ENCODE data around the gene OR10A2. TPM values are rescaled to one million over a fixed set of nuclear protein-coding genes. Genes with fewer than 3 reads are reported as not detected.

Gene OR10A2
- polyA plus RNA-seq, 1 donor from 2014 or later = not detected

GRCh38 chr11:6894097-6894496 lies 31.2 kb downstream of the OR10A2 start:
- no peak overlapping the region for H2AFZ ChIP-seq (ENCODE audit: low read depth, low read length)

GRCh38 chr11:6895010-6895409 lies 32.2 kb downstream of the OR10A2 start:
- Histone ChIP-seq H3K27me3 (ENCODE audit: insufficient read depth, low read depth, low read length) (no peaks in the 10 kb centered on the region), H3K27ac (ENCODE audit: low read length) (no peak overlapping the region), H3K4me3 (ENCODE audit: low read length) (no peak overlapping the region), H3K9me2 (ENCODE audit: insufficient read depth, low read length) (no peaks in the 10 kb centered on the region), H3K36me3 (ENCODE audit: insufficient read depth, low read length) (no peaks in the 10 kb centered on the region), H3K79me2 (replicated peaks; ENCODE audit: insufficient read depth, low read length) (no peaks in the 10 kb centered on the region), H4K20me1 (ENCODE audit: insufficient read depth) (no peaks in the 10 kb centered on the region), H3K4me2 (ENCODE audit: low read length) (no peak overlapping the region), H3F3A (ENCODE audit: insufficient read depth, low read length, poor library complexity, severe bottlenecking) (no peaks in the 10 kb centered on the region), H2AFZ (ENCODE audit: low read depth, low read length) (no peak overlapping the region), H3K9me3 (ENCODE audit: low read length) (no peaks in the 10 kb centered on the region), H3K9ac (ENCODE audit: low read length) (no peak overlapping the region)
- TF ChIP-seq MXI1 (conservative IDR thresholded peaks at IDR 0.05; ENCODE audit: poor library complexity, severe bottlenecking) (no peak), POLR2AphosphoS5 (IDR thresholded peaks at IDR 0.05) (no peak), EZH2 (IDR thresholded peaks at IDR 0.05; ENCODE audit: borderline replicate concordance, insufficient read depth, low read length, poor library complexity, severe bottlenecking) (no peak), EP300 (conservative IDR thresholded peaks at IDR 0.05; ENCODE audit: poor library complexity, severe bottlenecking) (no peak), SMC3 (conservative IDR thresholded peaks at IDR 0.05; ENCODE audit: poor library complexity) (no peak), TAF1 (IDR thresholded peaks at IDR 0.05; ENCODE audit: low read depth) (no peak), RAD21 (conservative IDR thresholded peaks at IDR 0.05) (no peak)
- TF ChIP-seq, protein P1, sequence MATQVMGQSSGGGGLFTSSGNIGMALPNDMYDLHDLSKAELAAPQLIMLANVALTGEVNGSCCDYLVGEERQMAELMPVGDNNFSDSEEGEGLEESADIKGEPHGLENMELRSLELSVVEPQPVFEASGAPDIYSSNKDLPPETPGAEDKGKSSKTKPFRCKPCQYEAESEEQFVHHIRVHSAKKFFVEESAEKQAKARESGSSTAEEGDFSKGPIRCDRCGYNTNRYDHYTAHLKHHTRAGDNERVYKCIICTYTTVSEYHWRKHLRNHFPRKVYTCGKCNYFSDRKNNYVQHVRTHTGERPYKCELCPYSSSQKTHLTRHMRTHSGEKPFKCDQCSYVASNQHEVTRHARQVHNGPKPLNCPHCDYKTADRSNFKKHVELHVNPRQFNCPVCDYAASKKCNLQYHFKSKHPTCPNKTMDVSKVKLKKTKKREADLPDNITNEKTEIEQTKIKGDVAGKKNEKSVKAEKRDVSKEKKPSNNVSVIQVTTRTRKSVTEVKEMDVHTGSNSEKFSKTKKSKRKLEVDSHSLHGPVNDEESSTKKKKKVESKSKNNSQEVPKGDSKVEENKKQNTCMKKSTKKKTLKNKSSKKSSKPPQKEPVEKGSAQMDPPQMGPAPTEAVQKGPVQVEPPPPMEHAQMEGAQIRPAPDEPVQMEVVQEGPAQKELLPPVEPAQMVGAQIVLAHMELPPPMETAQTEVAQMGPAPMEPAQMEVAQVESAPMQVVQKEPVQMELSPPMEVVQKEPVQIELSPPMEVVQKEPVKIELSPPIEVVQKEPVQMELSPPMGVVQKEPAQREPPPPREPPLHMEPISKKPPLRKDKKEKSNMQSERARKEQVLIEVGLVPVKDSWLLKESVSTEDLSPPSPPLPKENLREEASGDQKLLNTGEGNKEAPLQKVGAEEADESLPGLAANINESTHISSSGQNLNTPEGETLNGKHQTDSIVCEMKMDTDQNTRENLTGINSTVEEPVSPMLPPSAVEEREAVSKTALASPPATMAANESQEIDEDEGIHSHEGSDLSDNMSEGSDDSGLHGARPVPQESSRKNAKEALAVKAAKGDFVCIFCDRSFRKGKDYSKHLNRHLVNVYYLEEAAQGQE (IDR thresholded peaks at IDR 0.05; ENCODE audit: borderline replicate concordance) = no peak
- TF ChIP-seq, protein P2, sequence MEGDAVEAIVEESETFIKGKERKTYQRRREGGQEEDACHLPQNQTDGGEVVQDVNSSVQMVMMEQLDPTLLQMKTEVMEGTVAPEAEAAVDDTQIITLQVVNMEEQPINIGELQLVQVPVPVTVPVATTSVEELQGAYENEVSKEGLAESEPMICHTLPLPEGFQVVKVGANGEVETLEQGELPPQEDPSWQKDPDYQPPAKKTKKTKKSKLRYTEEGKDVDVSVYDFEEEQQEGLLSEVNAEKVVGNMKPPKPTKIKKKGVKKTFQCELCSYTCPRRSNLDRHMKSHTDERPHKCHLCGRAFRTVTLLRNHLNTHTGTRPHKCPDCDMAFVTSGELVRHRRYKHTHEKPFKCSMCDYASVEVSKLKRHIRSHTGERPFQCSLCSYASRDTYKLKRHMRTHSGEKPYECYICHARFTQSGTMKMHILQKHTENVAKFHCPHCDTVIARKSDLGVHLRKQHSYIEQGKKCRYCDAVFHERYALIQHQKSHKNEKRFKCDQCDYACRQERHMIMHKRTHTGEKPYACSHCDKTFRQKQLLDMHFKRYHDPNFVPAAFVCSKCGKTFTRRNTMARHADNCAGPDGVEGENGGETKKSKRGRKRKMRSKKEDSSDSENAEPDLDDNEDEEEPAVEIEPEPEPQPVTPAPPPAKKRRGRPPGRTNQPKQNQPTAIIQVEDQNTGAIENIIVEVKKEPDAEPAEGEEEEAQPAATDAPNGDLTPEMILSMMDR (IDR thresholded peaks at IDR 0.05; ENCODE audit: poor library complexity, severe bottlenecking) = no peak

More at GRCh38 chr11:6894097-6894496, 31.2 kb downstream of the OR10A2 start:
- Histone ChIP-seq H3K9me2 (ENCODE audit: insufficient read depth, low read length) (no peaks in the 10 kb centered on the region), H3F3A (ENCODE audit: insufficient read depth, low read length, poor library complexity, severe bottlenecking) (no peaks in the 10 kb centered on the region), H3K4me3 (ENCODE audit: low read length) (no peak overlapping the region), H4K20me1 (ENCODE audit: insufficient read depth) (no peaks in the 10 kb centered on the region), H3K9ac (ENCODE audit: low read length) (no peak overlapping the region), H3K9me3 (ENCODE audit: low read length) (no peaks in the 10 kb centered on the region), H3K79me2 (replicated peaks; ENCODE audit: insufficient read depth, low read length) (no peaks in the 10 kb centered on the region), H3K27ac (ENCODE audit: low read length) (no peak overlapping the region), H3K27me3 (ENCODE audit: insufficient read depth, low read depth, low read length) (no peaks in the 10 kb centered on the region), H3K36me3 (ENCODE audit: insufficient read depth, low read length) (no peaks in the 10 kb centered on the region), H3K4me2 (ENCODE audit: low read length) (no peak overlapping the region)
- TF ChIP-seq, protein P2 (IDR thresholded peaks at IDR 0.05; ENCODE audit: poor library complexity, severe bottlenecking) = no peak
- TF ChIP-seq TAF1 (IDR thresholded peaks at IDR 0.05; ENCODE audit: low read depth) = no peak
- no peak for TF ChIP-seq EZH2 (IDR thresholded peaks at IDR 0.05; ENCODE audit: borderline replicate concordance, insufficient read depth, low read length, poor library complexity, severe bottlenecking)
- no peak for TF ChIP-seq SMC3 (conservative IDR thresholded peaks at IDR 0.05; ENCODE audit: poor library complexity)
- TF ChIP-seq MXI1 (conservative IDR thresholded peaks at IDR 0.05; ENCODE audit: poor library complexity, severe bottlenecking) = no peak
- no peak for TF ChIP-seq RAD21 (conservative IDR thresholded peaks at IDR 0.05)
- TF ChIP-seq, protein P1 (IDR thresholded peaks at IDR 0.05; ENCODE audit: borderline replicate concordance) = no peak
